Measurements from ENCODE around the gene TRIM33. TPM values are rescaled to one million over a fixed set of nuclear protein-coding genes. Genes with fewer than 3 reads are reported as not detected.

The TRIM33 gene
- total RNA-seq, 1 experiment from 2014 or later, result 53.8 TPM

- H4K20me1 ChIP-seq (ENCODE audit: control insufficient read depth, insufficient read depth, insufficient read length), result no peaks in the 10 kb centered on the region
- no peak overlapping the region for H2BK120ac ChIP-seq (ENCODE audit: low read depth, low read length, poor library complexity, severe bottlenecking)
- H3K9me3 ChIP-seq (ENCODE audit: control insufficient read depth, low read depth, low read length), result no peaks in the 10 kb centered on the region
- no peak overlapping the region for H2AFZ ChIP-seq (ENCODE audit: low read length)
- H3K14ac ChIP-seq (ENCODE audit: insufficient read depth, low read length), result no peak overlapping the region
- peaks cover 0 to 20% (median 16%) of the 10 kb centered on the region in 3 experiments; a peak in 3 of 7 replicates for H3K36me3 Mint-ChIP-seq (ENCODE audit: insufficient read depth in 1 of 3, low read depth in 3 of 3)
- H3K56ac ChIP-seq (ENCODE audit: insufficient read length, low read depth, low read length), result no peak overlapping the region
- no peak overlapping the region for H3K4ac ChIP-seq (ENCODE audit: low read depth, low read length)
- H3K23ac ChIP-seq (ENCODE audit: insufficient read length, low read depth, low read length), result no peak overlapping the region
- no peaks in the 10 kb centered on the region for H3K4me1 Mint-ChIP-seq
- H3T11ph ChIP-seq (ENCODE audit: low read length), result no peak overlapping the region
- DNase-seq, result no peak
- no peak overlapping the region for H4K5ac ChIP-seq (ENCODE audit: insufficient read length, low read depth, low read length)
- H3K4me2 ChIP-seq (ENCODE audit: insufficient read depth, insufficient read length, low read length), result no peak overlapping the region
- H3K27ac Mint-ChIP-seq, result no peak overlapping the region; a peak in 1 of 7 replicates
- H3K23me2 ChIP-seq (ENCODE audit: insufficient read length, low read depth, low read length, poor library complexity, severe bottlenecking), result no peaks in the 10 kb centered on the region
- no peaks in the 10 kb centered on the region for H3K27me3 ChIP-seq (ENCODE audit: insufficient read depth, low read length)
- no peak overlapping the region for H2BK12ac ChIP-seq (ENCODE audit: insufficient read length, low read depth, low read length)
- no peak overlapping the region for H2BK5ac ChIP-seq (ENCODE audit: insufficient read length, low read length)
- H3K79me1 ChIP-seq (ENCODE audit: insufficient read depth, low read depth, low read length, poor library complexity, severe bottlenecking), result peaks cover 3% of the 10 kb centered on the region
- no peaks in the 10 kb centered on the region for H3K27me3 Mint-ChIP-seq (ENCODE audit: low read depth)
- no peak for TF ChIP-seq CTCF (conservative IDR thresholded peaks at IDR 0.05)
- no peak overlapping the region for H3K18ac ChIP-seq (ENCODE audit: insufficient read length, low read depth, low read length)
- no peak overlapping the region for H3K27ac ChIP-seq (ENCODE audit: insufficient read length, low read depth, low read length)
- no peaks in the 10 kb centered on the region for H3K79me2 ChIP-seq (ENCODE audit: insufficient read depth, low read length)
- no CpG with 5 or more reads among the region's 1 CpG for WGBS (ENCODE audit: extremely low coverage, insufficient read length, low lambda C conversion rate)
- no peak overlapping the region for H3K9ac ChIP-seq (ENCODE audit: extremely low read depth, insufficient read length, low read length)
- no peak overlapping the region for H3K4me3 Mint-ChIP-seq
- no peaks in the 10 kb centered on the region for H3K4me1 ChIP-seq (ENCODE audit: insufficient read depth, low read length)
- no peak overlapping the region for H4K91ac ChIP-seq (ENCODE audit: insufficient read length, low read depth, low read length)
- H2AK5ac ChIP-seq (ENCODE audit: insufficient read length, low read length), result no peak overlapping the region
- H2BK20ac ChIP-seq (ENCODE audit: low read depth, low read length, poor library complexity, severe bottlenecking), result no peak overlapping the region
- no peaks in the 10 kb centered on the region for H3K9me3 Mint-ChIP-seq
- H2BK15ac ChIP-seq (ENCODE audit: low read depth, low read length), result no peak overlapping the region
- no peak overlapping the region for H4K8ac ChIP-seq (replicated peaks; ENCODE audit: insufficient read length, low read depth, low read length)
Observed at GRCh38 chr1:114435088-114435715, 75.8 kb downstream of the TRIM33 start.

All from H9 (cell line).